GM12891 (cell line): ENCODE data around the gene RNASEH2A.

Experiments used
- PAX5 ChIP-seq: IDR thresholded peaks from 2 replicates; pipeline ENCODE4 v1.6.1; 2011; ENCODE audit warnings: low read length, moderate library complexity, mild to moderate bottlenecking; ENCODE audit not compliant: insufficient read depth, severe bottlenecking
- POLR2A ChIP-seq: IDR thresholded peaks from 2 replicates; pipeline ENCODE4 v1.6.1; 2011; ENCODE audit warnings: low read depth, low read length, control low read depth
- POLR2AphosphoS5 ChIP-seq: IDR thresholded peaks from 2 replicates; pipeline ENCODE4 v1.6.1; 2011; ENCODE audit warnings: low read depth, low read length, control low read depth
- SPI1 ChIP-seq: IDR thresholded peaks from 2 replicates; pipeline ENCODE4 v1.6.1; 2011; ENCODE audit warnings: low read depth, low read length, control low read depth
- TAF1 ChIP-seq: IDR thresholded peaks from 2 replicates; pipeline ENCODE4 v1.6.1; 2011; ENCODE audit warnings: low read depth, low read length, control low read depth

- TF ChIP-seq PAX5 (no peak), POLR2A (no peak), POLR2AphosphoS5 (no peak), TAF1 (no peak), SPI1 (no peak)
Observed at GRCh38 chr19:12804051-12804450, 2.3 kb upstream of the RNASEH2A start.
